K562 (cell line): ENCODE data around the gene RELL2. TPM values are rescaled to one million over a fixed set of nuclear protein-coding genes. Genes with fewer than 3 reads are reported as not detected.

Source experiments
- DMBX1 ChIP-seq: fragments of 250-450 bp; sonication (Bioruptor Pico); IDR thresholded peaks from 2 replicates; pipeline ENCODE4 v1.8.0; 2022; ENCODE audit warnings: inconsistent platforms, mild to moderate bottlenecking, moderate library complexity, borderline replicate concordance
- FIP1L1 ChIP-seq: fragments of 200-400 bp; formaldehyde crosslinking; IDR thresholded peaks from 2 replicates; pipeline ENCODE4 v1.6.1; 2018; ENCODE audit warnings: mild to moderate bottlenecking, low read depth, low read length; ENCODE audit not compliant: poor library complexity, severe bottlenecking
- GATAD2A ChIP-seq: fragments of 450-650 bp; IDR thresholded peaks from 2 replicates; pipeline ENCODE4 v1.6.1; 2017
- LEF1 ChIP-seq: fragments of 450-650 bp; IDR thresholded peaks from 2 replicates; pipeline ENCODE4 v1.6.1; 2016; ENCODE audit warnings: mild to moderate bottlenecking
- PHF21A ChIP-seq: fragments of 450-650 bp; IDR thresholded peaks from 2 replicates; pipeline ENCODE4 v1.6.1; 2017; ENCODE audit warnings: low read depth, borderline replicate concordance
- PTRF ChIP-seq: fragments of 450-650 bp; IDR thresholded peaks from 2 replicates; pipeline ENCODE4 v1.6.1; 2016; ENCODE audit warnings: mild to moderate bottlenecking, missing genetic modification characterization, missing compliant biosample characterization
- SMAD1 ChIP-seq: fragments of 150-350 bp; IDR thresholded peaks from 2 replicates; pipeline ENCODE4 v1.6.1; 2014; ENCODE audit warnings: low read length, low read depth; ENCODE audit not compliant: partially characterized antibody
- ZBTB7A ChIP-seq: IDR thresholded peaks from 2 replicates; pipeline ENCODE4 v1.6.1; 2011; ENCODE audit warnings: low read depth, mild to moderate bottlenecking, low read length, moderate library complexity, borderline replicate concordance; ENCODE audit not compliant: control insufficient read depth
- ZNF75A ChIP-seq: fragments of 450-650 bp; formaldehyde crosslinking; IDR thresholded peaks from 2 replicates; pipeline ENCODE4 v1.4.0; 2020; ENCODE audit warnings: mild to moderate bottlenecking
- ZNF766 ChIP-seq: fragments of 200-800 bp; sonication (Bioruptor generic); conservative IDR thresholded peaks from 2 replicates; pipeline ENCODE4 v1.6.1; 2016; ENCODE audit warnings: missing genetic modification characterization, missing compliant biosample characterization
- ZNF79 ChIP-seq: fragments of 250-450 bp; sonication (Bioruptor Pico); IDR thresholded peaks from 2 replicates; pipeline ENCODE4 v1.4.0; 2020; ENCODE audit warnings: low read depth, mild to moderate bottlenecking, moderate library complexity
- polyA plus RNA-seq, 8 experiments: library from polyadenylated mRNA; depleted of rRNA in 4 of 8; stranded (reverse) in 5 of 8; unstranded in 3 of 8; fragments of >200 nt; fragmentation: Nextera tagmentation in 2 of 8; fragmentation: Illumina TruSeq in 1 of 8; extraction: Ambion mirVana in 2 of 8; extraction: Trizol in 1 of 8; gene quantifications; 2 replicates each; pipeline versions ENCODE4 v1.2.1 to v1.2.3, GENCODE V29; 2011 to 2014; ENCODE audit warnings: inconsistent platforms in 1 of 8, missing spikeins in 1 of 8
- total RNA-seq, 7 experiments: library from RNA; depleted of rRNA in 6 of 7; stranded (reverse); fragments of >200 nt in 6 of 7; fragmentation: Illumina TruSeq in 2 of 7; extraction: Trizol in 2 of 7; gene quantifications; 2 replicates each; pipeline versions ENCODE4 v1.2.1 to v1.2.3, GENCODE V29; 2011 to 2021; ENCODE audit warnings: low replicate concordance in 1 of 7
- TF ChIP-seq, protein P1 (sequence below): fragments of 250-450 bp; sonication (Bioruptor Pico); IDR thresholded peaks from 2 replicates; pipeline ENCODE4 v1.5.0; 2020; ENCODE audit warnings: mild to moderate bottlenecking
- TF ChIP-seq, protein P2 (sequence below): fragments of 250-450 bp; sonication (Bioruptor Pico); IDR thresholded peaks from 2 replicates; pipeline ENCODE4 v1.4.0; 2020; ENCODE audit warnings: borderline replicate concordance
- TF ChIP-seq, protein P3 (sequence below): fragments of 450-650 bp; IDR thresholded peaks from 2 replicates; pipeline ENCODE4 v1.6.1; 2017; ENCODE audit warnings: antibody characterized with exemption, mild to moderate bottlenecking

The RELL2 gene
- total and polyA plus RNA-seq, 9 of the 15 experiments (the other 6 are each of a cell fraction or from before 2014, with no cell fraction given) = 0.06 to 36.0 (median 14.3) TPM

DNA sequence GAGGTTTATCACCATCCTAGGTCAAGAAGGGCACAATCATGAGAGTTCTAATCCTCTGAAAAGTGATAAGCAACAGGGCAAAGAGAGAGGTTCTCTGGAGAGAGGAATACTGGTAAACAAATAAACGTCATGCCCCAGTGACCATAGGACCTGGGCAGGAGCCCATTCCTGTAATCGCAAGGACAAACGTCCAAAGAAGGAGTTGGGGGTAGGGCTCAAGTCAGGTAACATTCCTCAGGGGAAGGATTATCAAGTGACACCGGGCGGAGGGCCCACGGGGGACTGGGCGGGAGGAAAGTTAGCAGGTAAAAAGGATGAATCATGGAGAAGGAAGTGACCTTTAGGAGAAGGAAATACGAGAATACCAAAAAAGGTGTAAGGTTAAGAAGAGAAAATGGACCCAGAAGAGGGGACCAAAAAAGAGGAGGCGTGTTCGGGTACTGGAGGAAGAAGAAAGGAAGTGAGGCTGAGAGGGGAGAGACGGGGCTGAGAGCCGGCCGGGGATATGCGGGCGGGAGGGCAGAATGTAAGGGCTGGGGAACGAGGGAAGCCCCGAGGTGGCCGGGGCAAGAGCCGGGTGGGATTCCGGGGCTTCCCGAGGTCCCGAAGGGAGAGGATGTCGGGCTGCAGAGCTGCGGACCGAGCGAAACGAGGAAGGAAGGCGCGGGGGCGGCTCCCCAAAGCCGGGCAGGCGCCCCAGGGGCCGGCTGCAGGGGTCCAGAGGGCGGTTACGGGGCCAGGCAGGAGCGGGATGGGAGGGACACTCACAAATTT is 18.6 kb upstream of the RELL2 start (continued):
- TF ChIP-seq SMAD1 (no peak), LEF1 (peak; percentile 47; the same call in 1 of the 2 replicates), ZNF766 (CRISPR knock-in tag) (peak; percentile 96), ZNF75A (CRISPR knock-in tag) (no peak), ZBTB7A (peak; percentile 34; the same call in 1 of the 2 replicates), PTRF (no peak), DMBX1 (CRISPR knock-in tag) (0 out of 2 replicates have a peak, but pooled peaks have one; percentile 13), ZNF79 (CRISPR knock-in tag) (no peak), GATAD2A (no peak), FIP1L1 (no peak), PHF21A (no peak)
- TF ChIP-seq, protein P1, sequence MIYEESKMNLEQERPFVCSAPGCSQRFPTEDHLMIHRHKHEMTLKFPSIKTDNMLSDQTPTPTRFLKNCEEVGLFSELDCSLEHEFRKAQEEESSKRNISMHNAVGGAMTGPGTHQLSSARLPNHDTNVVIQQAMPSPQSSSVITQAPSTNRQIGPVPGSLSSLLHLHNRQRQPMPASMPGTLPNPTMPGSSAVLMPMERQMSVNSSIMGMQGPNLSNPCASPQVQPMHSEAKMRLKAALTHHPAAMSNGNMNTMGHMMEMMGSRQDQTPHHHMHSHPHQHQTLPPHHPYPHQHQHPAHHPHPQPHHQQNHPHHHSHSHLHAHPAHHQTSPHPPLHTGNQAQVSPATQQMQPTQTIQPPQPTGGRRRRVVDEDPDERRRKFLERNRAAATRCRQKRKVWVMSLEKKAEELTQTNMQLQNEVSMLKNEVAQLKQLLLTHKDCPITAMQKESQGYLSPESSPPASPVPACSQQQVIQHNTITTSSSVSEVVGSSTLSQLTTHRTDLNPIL (CRISPR knock-in tag) = no peak
- TF ChIP-seq, protein P2, sequence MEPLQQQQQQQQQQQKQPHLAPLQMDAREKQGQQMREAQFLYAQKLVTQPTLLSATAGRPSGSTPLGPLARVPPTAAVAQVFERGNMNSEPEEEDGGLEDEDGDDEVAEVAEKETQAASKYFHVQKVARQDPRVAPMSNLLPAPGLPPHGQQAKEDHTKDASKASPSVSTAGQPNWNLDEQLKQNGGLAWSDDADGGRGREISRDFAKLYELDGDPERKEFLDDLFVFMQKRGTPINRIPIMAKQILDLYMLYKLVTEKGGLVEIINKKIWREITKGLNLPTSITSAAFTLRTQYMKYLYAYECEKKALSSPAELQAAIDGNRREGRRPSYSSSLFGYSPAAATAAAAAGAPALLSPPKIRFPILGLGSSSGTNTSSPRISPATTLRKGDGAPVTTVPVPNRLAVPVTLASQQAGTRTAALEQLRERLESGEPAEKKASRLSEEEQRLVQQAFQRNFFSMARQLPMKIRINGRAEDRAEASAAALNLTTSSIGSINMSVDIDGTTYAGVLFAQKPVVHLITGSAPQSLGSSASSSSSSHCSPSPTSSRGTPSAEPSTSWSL = no peak
- TF ChIP-seq, protein P3, sequence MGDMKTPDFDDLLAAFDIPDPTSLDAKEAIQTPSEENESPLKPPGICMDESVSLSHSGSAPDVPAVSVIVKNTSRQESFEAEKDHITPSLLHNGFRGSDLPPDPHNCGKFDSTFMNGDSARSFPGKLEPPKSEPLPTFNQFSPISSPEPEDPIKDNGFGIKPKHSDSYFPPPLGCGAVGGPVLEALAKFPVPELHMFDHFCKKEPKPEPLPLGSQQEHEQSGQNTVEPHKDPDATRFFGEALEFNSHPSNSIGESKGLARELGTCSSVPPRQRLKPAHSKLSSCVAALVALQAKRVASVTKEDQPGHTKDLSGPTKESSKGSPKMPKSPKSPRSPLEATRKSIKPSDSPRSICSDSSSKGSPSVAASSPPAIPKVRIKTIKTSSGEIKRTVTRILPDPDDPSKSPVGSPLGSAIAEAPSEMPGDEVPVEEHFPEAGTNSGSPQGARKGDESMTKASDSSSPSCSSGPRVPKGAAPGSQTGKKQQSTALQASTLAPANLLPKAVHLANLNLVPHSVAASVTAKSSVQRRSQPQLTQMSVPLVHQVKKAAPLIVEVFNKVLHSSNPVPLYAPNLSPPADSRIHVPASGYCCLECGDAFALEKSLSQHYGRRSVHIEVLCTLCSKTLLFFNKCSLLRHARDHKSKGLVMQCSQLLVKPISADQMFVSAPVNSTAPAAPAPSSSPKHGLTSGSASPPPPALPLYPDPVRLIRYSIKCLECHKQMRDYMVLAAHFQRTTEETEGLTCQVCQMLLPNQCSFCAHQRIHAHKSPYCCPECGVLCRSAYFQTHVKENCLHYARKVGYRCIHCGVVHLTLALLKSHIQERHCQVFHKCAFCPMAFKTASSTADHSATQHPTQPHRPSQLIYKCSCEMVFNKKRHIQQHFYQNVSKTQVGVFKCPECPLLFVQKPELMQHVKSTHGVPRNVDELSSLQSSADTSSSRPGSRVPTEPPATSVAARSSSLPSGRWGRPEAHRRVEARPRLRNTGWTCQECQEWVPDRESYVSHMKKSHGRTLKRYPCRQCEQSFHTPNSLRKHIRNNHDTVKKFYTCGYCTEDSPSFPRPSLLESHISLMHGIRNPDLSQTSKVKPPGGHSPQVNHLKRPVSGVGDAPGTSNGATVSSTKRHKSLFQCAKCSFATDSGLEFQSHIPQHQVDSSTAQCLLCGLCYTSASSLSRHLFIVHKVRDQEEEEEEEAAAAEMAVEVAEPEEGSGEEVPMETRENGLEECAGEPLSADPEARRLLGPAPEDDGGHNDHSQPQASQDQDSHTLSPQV = no peak
